ENCODE data around the gene FAM222B.

DNA sequence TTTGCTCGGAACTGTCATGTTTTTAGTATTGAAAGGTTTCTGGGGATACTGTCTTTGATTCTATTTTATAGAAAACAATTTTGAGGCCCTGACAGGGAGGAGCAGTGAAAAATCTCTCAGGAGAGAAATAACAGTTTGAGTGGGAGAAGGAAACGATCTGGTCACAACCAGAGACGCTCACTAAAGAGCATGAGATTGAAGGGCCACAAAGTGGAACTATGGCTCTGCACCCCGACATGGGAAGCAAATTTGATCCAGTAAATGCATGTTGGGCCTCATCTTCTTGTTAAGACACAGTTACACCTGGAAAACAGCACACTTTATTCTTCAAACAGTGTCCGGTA, 12.7 kb upstream of the FAM222B start:
- TF ChIP-seq, protein P1, sequence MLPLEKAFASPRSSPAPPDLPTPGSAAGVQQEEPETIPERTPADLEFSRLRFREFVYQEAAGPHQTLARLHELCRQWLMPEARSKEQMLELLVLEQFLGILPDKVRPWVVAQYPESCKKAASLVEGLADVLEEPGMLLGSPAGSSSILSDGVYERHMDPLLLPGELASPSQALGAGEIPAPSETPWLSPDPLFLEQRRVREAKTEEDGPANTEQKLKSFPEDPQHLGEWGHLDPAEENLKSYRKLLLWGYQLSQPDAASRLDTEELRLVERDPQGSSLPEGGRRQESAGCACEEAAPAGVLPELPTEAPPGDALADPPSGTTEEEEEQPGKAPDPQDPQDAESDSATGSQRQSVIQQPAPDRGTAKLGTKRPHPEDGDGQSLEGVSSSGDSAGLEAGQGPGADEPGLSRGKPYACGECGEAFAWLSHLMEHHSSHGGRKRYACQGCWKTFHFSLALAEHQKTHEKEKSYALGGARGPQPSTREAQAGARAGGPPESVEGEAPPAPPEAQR (CRISPR knock-in tag; IDR thresholded peaks at IDR 0.05): no peak
- TF ChIP-seq CREB1 (CRISPR knock-in tag; IDR thresholded peaks at IDR 0.05) (no peak), ELF4 (CRISPR knock-in tag; IDR thresholded peaks at IDR 0.05; ENCODE audit: low read depth) (no peak), FOXP4 (CRISPR knock-in tag; IDR thresholded peaks at IDR 0.05) (no peak), MYBL2 (CRISPR knock-in tag; IDR thresholded peaks at IDR 0.05) (no peak), ZNF138 (CRISPR knock-in tag; conservative IDR thresholded peaks at IDR 0.05) (no peak), CTCF (IDR thresholded peaks at IDR 0.05) (no peak), FOXK1 (CRISPR knock-in tag; IDR thresholded peaks at IDR 0.05) (no peak), ZNF121 (CRISPR knock-in tag; IDR thresholded peaks at IDR 0.05) (no peak), TP53 (CRISPR knock-in tag; IDR thresholded peaks at IDR 0.05) (no peak)
- TF ChIP-seq, protein P2, sequence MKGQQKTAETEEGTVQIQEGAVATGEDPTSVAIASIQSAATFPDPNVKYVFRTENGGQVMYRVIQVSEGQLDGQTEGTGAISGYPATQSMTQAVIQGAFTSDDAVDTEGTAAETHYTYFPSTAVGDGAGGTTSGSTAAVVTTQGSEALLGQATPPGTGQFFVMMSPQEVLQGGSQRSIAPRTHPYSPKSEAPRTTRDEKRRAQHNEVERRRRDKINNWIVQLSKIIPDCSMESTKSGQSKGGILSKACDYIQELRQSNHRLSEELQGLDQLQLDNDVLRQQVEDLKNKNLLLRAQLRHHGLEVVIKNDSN (CRISPR knock-in tag; IDR thresholded peaks at IDR 0.05): no peak

Data from WTC11 (cell line).